ENCODE data around the gene STAMBPL1. TPM values are rescaled to one million over a fixed set of nuclear protein-coding genes. Genes with fewer than 3 reads are reported as not detected.

STAMBPL1 gene
- 7.6 and 48.9 TPM in 2 replicates for total RNA-seq

GRCh38 chr10:88879534-88880281, at the start of gene STAMBPL1:
TSS of gene STAMBPL1 (plus strand) at chr10:88880245. CDS start at chr10:88901709, 21,464 bp downstream.

GRCh38 chr10:88851706-88852105, 28.3 kb upstream of the STAMBPL1 start, which contains the start of gene ANKRD22:
TSS of gene ANKRD22 (minus strand) at chr10:88851844. CDS start at chr10:88851607, 237 bp downstream.

GRCh38 chr10:88952647-88953111, 72.6 kb downstream of the STAMBPL1 start, which contains the start of gene ACTA2:
TSS of gene ACTA2 (minus strand) at chr10:88952773. CDS start at chr10:88948930, 3,843 bp downstream.

Other genes with a start within 250 kb of the STAMBPL1 start
- gene LIPF, start 215.8 kb upstream of the STAMBPL1 start, total RNA-seq = not detected in 2 replicates
- not detected in 2 replicates for gene LIPK, start 174.0 kb upstream of the STAMBPL1 start, total RNA-seq
- gene LIPN, start 120.2 kb upstream of the STAMBPL1 start, total RNA-seq = not detected in 2 replicates
- 0.10 and 0.13 TPM in 2 replicates for gene LIPM, start 77.5 kb upstream of the STAMBPL1 start, total RNA-seq
- 0.07 TPM in 1 of 2 replicates, not detected in the other for gene ANKRD22, start 28.4 kb upstream of the STAMBPL1 start, total RNA-seq
- 1,211 and 1,255 TPM in 2 replicates for gene ACTA2, start 72.5 kb downstream of the STAMBPL1 start, total RNA-seq
- gene FAS, start 110.6 kb downstream of the STAMBPL1 start, total RNA-seq = 47.5 and 76.8 TPM in 2 replicates

All from smooth muscle cell of the pulmonary artery (primary cell).